Loucy (cell line): ENCODE results near the gene PLAC9.

Source experiments
- H2AFZ ChIP-seq: fragments of 200-600 bp; sonication (generic); 2 replicates; pipeline ENCODE4 v1.6.0; 2016; ENCODE audit warnings: antibody characterized with exemption, mild to moderate bottlenecking, low read length, moderate library complexity
- H3F3A ChIP-seq: fragments of 200-600 bp; 2 replicates; pipeline ENCODE4 v1.6.0; 2016; ENCODE audit warnings: antibody characterized with exemption, low read depth, mild to moderate bottlenecking
- H3K27me3 ChIP-seq: fragments of 200-600 bp; sonication (generic); 2 replicates; pipeline ENCODE4 v1.6.1; 2014; ENCODE audit warnings: low read length, mild to moderate bottlenecking; ENCODE audit not compliant: insufficient read depth, poor library complexity, severe bottlenecking
- H3K36me3 ChIP-seq: fragments of 200-600 bp; sonication (generic); 2 replicates; pipeline ENCODE4 v1.6.1; 2016; ENCODE audit warnings: low read length; ENCODE audit not compliant: insufficient read depth
- H3K4me1 ChIP-seq: fragments of 200-600 bp; sonication (generic); 2 replicates; pipeline ENCODE4 v1.5.1; 2014; ENCODE audit warnings: low read length, mild to moderate bottlenecking; ENCODE audit not compliant: insufficient read depth, poor library complexity, severe bottlenecking
- H3K4me2 ChIP-seq: fragments of 200-600 bp; sonication (generic); 2 replicates; pipeline ENCODE4 v1.6.0; 2014; ENCODE audit warnings: antibody characterized with exemption, low read length, low read depth, mild to moderate bottlenecking; ENCODE audit not compliant: poor library complexity, severe bottlenecking
- H3K4me3 ChIP-seq: fragments of 200-600 bp; sonication (generic); 2 replicates; pipeline ENCODE4 v1.5.1; 2014; ENCODE audit warnings: low read length, mild to moderate bottlenecking, mixed read lengths; ENCODE audit not compliant: poor library complexity, severe bottlenecking
- H3K79me2 ChIP-seq: fragments of 200-600 bp; sonication (generic); 2 replicates; pipeline ENCODE4 v1.6.1; 2014; ENCODE audit warnings: low read length; ENCODE audit not compliant: insufficient read depth
- H3K9ac ChIP-seq: fragments of 200-600 bp; sonication (generic); 2 replicates; pipeline ENCODE4 v1.6.0; 2014; ENCODE audit warnings: mild to moderate bottlenecking, low read depth, low read length, moderate library complexity; ENCODE audit not compliant: poor library complexity, severe bottlenecking
- H3K9me2 ChIP-seq: fragments of 200-600 bp; sonication (generic); replicated peaks from 2 replicates; pipeline ENCODE4 v1.6.1; 2016; ENCODE audit warnings: low read depth, low read length, mixed read lengths
- H3K9me3 ChIP-seq: fragments of 200-600 bp; sonication (generic); 2 replicates; pipeline ENCODE4 v1.6.1; 2014; ENCODE audit warnings: mild to moderate bottlenecking, antibody characterized with exemption, low read length, low read depth; ENCODE audit not compliant: insufficient read depth
- H4K20me1 ChIP-seq: fragments of 200-600 bp; sonication (generic); 2 replicates; pipeline ENCODE4 v1.6.0; 2014; ENCODE audit warnings: antibody characterized with exemption, low read length, mild to moderate bottlenecking; ENCODE audit not compliant: insufficient read depth, poor library complexity, severe bottlenecking
- EZH2phosphoT487 ChIP-seq: fragments of 200-600 bp; IDR thresholded peaks from 2 replicates; pipeline ENCODE4 v1.6.1; 2018; ENCODE audit warnings: antibody characterized with exemption, mild to moderate bottlenecking, moderate library complexity, borderline replicate concordance
- TF ChIP-seq, protein P1 (sequence below): fragments of 200-600 bp; sonication (generic); conservative IDR thresholded peaks from 2 replicates; pipeline ENCODE4 v1.5.1; 2014; ENCODE audit warnings: mild to moderate bottlenecking, antibody characterized with exemption, low read length

PLAC9 gene

GRCh38 chr10:80163741-80164341 lies 31.3 kb downstream of the PLAC9 start:
- H3K9ac ChIP-seq = no peak overlapping the region
- H3K4me1 ChIP-seq = no peaks in the 10 kb centered on the region
- no peak overlapping the region for H2AFZ ChIP-seq

DNA sequence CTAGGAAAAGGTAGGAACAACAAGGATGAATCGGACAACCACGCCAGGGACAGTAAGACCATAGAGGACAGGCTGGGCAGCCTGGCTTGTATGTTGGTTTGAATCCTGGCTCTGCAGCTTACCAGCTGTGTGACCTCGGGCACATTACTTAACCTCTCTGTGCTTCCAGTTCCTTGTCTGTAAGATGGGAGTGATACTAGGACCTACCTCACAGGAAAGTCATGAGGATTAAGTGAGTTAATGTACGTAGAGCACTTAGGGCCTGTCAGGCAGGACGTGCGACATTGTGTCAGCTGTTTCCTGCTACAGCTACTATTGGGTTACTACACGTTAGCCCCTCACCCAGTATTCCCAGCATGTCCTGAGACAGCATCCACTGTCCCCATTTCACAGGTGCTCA lies 32.1 kb downstream of the PLAC9 start:
- Histone ChIP-seq H3K9me2 (no peaks in the 10 kb centered on the region), H2AFZ (no peak overlapping the region), H3K9me3 (no peaks in the 10 kb centered on the region), H3K36me3 (peaks cover 83% of the 10 kb centered on the region; the same call in 1 of the 2 replicates), H4K20me1 (no peaks in the 10 kb centered on the region), H3K27me3 (no peaks in the 10 kb centered on the region), H3K79me2 (no peaks in the 10 kb centered on the region), H3K4me1 (no peaks in the 10 kb centered on the region), H3K4me3 (no peak overlapping the region), H3K9ac (no peak overlapping the region), H3K4me2 (no peak overlapping the region), H3F3A (no peaks in the 10 kb centered on the region)
- no peak for TF ChIP-seq EZH2phosphoT487
- TF ChIP-seq, protein P1, sequence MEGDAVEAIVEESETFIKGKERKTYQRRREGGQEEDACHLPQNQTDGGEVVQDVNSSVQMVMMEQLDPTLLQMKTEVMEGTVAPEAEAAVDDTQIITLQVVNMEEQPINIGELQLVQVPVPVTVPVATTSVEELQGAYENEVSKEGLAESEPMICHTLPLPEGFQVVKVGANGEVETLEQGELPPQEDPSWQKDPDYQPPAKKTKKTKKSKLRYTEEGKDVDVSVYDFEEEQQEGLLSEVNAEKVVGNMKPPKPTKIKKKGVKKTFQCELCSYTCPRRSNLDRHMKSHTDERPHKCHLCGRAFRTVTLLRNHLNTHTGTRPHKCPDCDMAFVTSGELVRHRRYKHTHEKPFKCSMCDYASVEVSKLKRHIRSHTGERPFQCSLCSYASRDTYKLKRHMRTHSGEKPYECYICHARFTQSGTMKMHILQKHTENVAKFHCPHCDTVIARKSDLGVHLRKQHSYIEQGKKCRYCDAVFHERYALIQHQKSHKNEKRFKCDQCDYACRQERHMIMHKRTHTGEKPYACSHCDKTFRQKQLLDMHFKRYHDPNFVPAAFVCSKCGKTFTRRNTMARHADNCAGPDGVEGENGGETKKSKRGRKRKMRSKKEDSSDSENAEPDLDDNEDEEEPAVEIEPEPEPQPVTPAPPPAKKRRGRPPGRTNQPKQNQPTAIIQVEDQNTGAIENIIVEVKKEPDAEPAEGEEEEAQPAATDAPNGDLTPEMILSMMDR = no peak

More at GRCh38 chr10:80163741-80164341, 31.3 kb downstream of the PLAC9 start:
- Histone ChIP-seq H3K4me3 (no peak overlapping the region), H3K9me3 (no peaks in the 10 kb centered on the region), H3F3A (no peaks in the 10 kb centered on the region), H3K9me2 (no peaks in the 10 kb centered on the region), H3K36me3 (peaks cover 85% of the 10 kb centered on the region; the same call in 1 of the 2 replicates), H3K4me2 (no peak overlapping the region), H3K27me3 (no peaks in the 10 kb centered on the region), H4K20me1 (no peaks in the 10 kb centered on the region), H3K79me2 (no peaks in the 10 kb centered on the region)
- no peak for TF ChIP-seq EZH2phosphoT487
- TF ChIP-seq, protein P1 = no peak

GRCh38 chr10:80165173-80165572 lies 32.6 kb downstream of the PLAC9 start:
- H3K36me3 ChIP-seq = peaks cover 79% of the 10 kb centered on the region; the same call in 1 of the 2 replicates
- H3K9ac ChIP-seq = no peak overlapping the region

More at GRCh38 chr10:80165173-80165572, 32.6 kb downstream of the PLAC9 start:
- H3F3A ChIP-seq = no peaks in the 10 kb centered on the region
- TF ChIP-seq, protein P1 = no peak
- no peak for TF ChIP-seq EZH2phosphoT487
- H3K4me3 ChIP-seq = no peak overlapping the region
- no peaks in the 10 kb centered on the region for H3K9me2 ChIP-seq
- H4K20me1 ChIP-seq = no peaks in the 10 kb centered on the region
- no peaks in the 10 kb centered on the region for H3K27me3 ChIP-seq
- no peaks in the 10 kb centered on the region for H3K79me2 ChIP-seq
- H2AFZ ChIP-seq = no peak overlapping the region
- H3K9me3 ChIP-seq = no peaks in the 10 kb centered on the region
- H3K4me2 ChIP-seq = no peak overlapping the region
- no peaks in the 10 kb centered on the region for H3K4me1 ChIP-seq
